CD4-positive, alpha-beta T cell treated with Interleukin-4 for 4 hours (primary cell): ENCODE measurements around the gene IFNB1.

ENCODE experiments used
- DNase-seq: peaks from one replicate; pipeline ENCODE4 v3.0.0-alpha.2; 2020

The IFNB1 gene

DNA sequence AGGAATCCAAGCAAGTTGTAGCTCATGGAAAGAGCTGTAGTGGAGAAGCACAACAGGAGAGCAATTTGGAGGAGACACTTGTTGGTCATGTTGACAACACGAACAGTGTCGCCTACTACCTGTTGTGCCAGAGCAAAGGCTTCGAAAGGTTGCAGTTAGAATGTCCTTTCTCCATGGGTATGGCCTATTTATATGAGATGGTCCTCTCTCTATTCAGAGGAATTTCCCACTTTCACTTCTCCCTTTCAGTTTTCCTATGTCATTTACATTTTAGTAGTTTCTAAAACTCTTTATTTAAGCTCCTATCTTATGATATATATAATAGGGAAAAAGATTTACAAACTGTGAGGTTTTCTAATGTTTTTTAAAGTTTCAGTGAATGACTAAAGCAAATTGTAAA lies at the start of gene IFNB1:
Gene IFNB1 (minus strand): TSS at position 162 of the 400 bp plus-strand sequence. CDS start 73 bp downstream, at position 89.
- DNase-seq = no peak

DNA sequence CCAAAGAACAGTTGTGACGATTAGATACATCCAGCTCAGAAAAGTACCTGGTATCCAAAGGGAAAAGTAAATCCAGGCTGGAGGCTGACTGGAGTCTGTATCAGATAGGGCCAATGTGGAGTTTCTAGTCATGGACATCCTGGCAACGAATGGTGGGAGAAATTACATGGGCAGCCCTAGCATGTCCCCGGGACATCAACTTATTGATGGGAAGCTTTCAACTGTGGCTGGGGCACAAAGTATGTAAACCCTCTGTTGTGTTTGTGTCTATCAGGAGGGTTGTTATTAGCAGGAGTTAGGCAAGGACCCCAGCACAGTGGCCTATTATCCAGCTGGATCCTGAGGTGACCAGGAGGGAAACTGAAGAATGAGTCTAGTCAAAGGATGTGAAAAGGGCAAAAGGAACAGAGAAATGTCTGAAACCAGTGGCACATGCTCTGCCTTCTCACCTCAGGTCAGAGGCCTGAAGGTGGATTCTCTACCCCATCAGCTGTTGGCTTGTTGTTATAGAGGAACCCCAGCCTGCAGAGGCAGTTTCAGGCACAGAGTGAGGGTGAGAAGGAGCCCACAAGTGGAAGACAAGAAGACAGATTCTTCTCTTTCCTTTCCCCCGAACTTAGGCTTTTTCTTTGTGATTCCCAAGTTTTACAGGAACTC lies 44.0 kb upstream of the IFNB1 start:
- no peak for DNase-seq

DNA sequence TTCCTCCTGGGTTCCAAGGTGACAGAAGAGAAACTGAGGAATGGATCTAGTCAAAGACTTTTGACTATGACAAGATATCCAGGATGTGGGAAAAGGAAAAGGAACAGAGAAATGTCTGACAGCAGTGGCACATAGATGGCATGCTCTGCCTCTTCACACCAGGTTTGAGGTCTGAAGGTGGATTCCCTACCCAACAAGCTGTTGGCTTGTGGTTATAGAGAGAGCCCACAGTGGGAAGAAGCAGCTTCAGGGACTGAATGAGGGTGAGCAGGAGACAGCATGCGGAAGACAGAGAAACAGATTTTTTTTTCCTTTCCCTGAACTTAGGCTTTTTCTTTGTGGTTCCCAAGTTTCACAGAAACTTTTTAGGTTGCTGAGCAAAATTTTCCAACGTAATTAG lies 43.3 kb upstream of the IFNB1 start:
- DNase-seq = no peak

DNA sequence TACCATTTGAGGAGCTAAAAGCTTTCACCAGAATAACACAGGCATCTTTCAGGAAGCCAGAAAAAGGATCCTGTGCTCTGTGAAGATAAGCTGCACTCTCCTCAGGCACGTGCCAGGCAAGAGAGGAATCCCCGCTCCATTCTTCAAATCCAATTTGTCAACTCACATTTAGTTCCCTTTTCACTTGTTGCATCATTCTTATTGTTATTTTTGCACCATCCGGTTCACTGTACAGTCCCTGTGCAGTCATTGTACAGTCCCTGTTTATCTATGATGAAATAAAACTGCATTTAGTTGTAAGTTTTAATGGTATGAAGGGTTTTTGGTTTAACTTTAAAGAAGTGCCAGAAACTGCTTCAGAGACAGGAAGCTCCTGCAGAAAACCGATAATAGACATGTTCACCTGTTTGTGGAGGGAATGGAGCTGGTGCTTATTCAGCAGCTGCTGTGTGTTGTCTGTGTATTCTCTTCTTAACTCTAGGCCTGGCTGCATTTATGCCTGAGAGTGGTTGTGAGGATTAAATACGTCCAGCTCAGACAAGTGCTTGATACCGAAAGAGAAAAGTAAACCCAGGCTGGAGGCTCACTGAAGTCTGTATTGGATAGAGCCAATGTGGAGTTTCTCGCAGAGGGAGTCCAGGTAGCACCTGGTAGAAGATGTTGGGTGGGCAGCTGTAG lies 41.5 kb upstream of the IFNB1 start:
- DNase-seq = no peak

DNA sequence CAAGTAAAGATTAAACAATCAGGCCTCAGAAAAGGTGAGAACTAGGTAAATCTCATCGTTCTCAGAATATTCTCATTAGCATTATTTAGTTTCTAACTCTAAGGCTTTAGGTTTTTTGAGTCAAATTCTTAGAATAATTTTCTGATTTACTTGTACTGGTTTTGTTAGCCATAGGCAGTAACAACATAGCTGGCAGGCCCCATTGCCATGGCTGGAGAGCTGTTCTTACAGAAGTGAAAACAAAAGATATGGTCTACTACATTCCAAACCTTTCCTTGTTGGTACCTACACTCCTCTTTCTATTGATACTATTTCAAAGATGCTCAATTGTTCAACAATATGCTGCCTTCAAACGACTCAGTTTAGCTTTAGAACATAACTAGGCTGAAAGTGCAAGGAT lies 36.6 kb upstream of the IFNB1 start:
- no peak for DNase-seq

DNA sequence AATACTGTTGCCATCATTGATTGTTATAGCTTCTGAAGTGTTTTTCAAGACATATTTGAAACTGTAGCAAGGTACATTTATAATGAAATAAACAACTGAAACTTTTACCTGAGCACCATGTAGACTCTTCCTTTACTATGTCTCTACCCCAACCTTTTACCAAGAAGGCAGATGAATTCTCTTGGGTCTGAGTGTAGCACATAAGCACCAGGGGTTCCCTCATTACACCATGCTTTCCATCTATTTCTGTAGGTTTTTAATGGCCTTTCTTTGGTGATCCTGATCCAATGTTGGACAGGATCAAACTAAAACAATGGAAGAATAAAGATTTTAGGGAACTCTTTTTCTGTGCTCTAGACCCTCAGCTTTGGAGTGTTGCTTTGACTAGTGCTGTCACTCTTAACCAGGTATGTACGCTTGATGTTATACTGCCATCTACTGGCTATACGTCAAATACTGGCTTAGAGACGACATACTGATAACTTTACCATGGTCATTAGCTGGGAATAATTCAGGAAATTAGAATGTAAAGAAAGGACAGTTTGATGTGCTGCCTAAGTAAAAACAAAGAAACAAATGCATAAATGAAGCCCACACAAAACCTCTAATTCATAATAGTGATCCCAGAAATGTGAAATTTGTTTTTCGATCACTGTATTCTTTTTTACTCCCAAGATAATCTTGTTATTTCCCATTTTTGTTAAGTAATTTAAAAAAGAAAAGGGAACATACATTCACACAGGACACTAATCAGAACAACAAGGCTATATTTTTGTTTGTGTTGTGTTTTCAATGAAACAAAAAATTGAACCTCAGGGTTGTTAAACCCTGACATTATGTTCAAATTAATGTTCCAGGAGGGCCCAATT lies 33.2 kb upstream of the IFNB1 start:
- peak; percentile 78 for DNase-seq

DNA sequence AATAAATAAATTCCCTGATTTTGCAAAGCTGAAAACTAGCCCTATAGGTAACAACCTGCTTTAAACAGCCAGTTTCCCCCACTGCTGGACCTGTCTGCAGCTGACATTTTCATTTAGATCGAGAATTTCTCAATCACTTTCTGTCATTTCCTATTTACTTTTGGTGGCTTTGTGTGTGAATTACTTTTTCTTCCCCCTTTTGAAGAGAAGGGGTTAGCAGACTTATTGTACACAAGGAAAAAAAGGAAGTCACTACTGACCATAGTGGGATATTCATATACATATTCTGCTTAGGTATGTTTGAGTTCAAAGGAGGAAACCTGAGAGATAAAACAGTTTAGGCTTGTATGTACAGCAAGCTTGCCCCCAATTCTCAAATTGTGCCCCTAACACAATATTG lies 27.0 kb upstream of the IFNB1 start:
- DNase-seq = no peak

DNA sequence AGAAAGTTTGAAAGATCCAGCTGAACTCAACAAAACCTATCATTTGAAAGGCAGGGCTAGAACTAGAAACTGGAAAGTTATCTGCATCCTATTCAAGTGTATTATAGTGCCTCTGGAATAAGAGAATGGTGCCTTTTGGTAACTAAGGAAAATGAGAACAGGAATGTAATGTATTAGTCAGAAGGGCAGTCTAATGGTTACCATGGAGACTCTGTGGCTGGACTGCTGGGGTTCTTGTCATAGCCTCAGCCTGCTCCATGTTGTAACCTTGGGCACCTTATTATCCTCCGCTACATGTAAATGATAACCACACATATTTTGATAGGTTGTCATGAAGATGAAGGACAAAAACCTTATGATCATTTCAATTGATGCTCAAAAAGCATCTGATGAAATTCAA lies 24.6 kb upstream of the IFNB1 start:
- no peak for DNase-seq

DNA sequence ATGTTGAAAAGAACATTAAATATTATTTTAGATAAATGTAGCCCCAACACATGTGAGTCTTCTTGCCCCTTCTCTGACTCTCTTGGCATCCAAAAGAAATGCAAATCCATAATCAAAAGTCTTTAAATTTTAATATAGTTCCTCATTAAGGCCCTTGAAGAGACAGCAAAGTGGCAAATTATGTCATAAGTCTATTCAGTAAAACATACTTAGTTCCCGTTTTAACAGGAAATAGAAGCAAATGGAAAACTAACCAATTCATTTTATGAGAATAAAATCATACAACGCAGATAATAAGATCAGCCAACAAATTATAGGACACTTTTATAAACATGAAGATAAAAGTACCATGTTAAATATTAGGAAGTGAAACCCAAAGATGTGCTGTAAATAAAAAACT lies 20.1 kb upstream of the IFNB1 start:
- DNase-seq = no peak

DNA sequence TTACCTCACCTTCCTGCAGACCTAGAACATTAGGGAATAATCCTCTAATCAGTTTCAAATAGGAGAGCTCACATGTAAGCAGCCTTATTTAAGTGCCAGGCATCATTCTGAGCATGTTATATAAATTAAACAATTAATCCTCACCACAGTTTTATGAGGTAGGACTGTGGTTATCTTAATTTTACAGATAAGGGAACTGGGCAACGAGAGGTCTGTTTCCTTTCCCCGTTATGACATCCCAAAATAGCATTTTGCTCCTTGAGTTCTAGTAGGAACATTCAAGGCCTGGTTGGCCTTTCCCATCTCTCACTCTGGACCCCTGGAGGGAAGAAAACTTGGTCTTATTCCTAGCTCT lies 19.1 kb upstream of the IFNB1 start:
- no peak for DNase-seq

DNA sequence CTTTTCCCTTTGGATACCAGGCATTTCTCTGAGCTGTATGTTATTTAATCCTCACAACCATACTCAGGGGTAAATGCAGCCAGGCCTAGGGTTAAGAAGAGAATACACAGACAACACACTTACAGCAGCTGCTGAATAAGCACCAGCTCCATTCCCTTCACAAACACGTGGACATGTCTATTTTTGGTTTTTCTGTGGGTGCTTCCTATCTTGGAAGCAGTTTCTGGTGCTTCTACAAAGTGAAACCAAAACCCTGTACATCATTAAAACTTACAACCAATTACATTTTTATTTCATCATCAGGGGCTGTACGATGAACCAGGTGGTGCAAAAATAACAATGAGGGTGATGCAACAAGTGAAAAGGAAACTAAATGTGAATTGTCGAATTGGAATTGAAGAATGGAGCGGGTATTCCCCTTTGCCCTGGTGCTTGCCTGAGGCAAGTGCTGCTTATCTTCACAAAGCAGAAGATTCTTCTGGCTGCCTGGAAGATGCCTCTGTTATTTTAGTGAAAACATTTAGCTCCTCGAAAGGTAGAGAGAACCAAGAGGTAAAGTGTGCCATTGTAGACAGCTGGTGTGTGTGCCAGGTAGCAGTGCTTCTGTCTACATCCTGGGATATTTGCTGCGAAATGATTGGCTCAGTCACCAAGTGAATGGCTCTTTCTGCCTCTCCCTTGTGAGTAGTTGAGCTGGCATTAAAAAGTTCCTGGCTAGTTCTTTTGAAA lies 18.6 kb upstream of the IFNB1 start:
- peak; percentile 66 for DNase-seq

DNA sequence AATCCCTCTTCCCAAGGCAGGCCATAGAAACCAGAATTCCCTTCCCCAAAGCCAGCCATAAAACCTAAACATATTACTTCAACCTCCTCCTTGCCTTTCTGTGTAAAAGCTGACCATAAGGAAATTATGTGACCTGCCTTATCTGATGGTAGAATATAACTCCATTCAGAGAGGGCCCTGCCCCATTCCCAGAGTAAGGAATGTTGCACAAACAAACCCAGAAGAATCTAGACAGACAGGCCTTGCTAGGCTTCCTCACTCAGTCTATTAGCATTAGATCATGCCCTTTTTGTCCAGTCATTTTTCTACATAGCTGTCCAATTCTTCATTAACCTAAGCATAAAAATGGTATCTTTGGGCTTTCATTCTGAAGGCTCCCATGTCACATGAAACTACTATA lies 17.8 kb upstream of the IFNB1 start:
- DNase-seq = no peak

DNA sequence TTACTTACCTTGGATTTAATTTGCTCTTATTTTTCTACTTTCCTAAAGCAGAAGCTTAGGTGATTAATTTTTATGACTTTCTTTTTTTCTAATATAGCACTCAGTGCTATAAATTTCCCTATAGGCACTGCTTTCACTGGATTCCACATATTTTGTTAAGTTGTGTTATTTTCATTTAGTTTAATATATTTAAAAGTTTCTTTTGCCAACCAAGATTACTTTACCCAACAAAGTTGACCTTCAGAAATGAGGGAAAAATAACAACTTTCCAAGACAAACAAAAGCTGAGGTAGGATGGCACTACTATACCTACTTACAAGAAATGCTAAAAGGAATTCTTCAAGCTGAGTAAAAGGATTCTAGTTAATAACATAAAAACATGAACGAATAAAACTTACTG lies 8.8 kb upstream of the IFNB1 start:
- DNase-seq = no peak

DNA sequence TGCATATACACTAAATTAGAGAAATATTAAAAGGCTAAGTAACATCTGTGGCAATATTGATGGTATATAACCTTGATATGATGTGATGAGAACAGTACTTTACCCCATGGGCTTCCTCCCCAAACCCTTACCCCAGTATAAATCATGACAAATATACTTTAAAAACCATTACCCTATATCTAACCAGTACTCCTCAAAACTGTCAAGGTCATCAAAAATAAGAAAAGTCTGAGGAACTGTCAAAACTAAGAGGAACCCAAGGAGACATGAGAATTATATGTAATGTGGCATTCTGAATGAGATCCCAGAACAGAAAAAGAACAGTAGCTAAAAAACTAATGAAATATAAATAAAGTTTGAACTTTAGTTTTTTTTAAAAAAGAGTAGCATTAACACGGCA lies 7.3 kb upstream of the IFNB1 start:
- DNase-seq = no peak

DNA sequence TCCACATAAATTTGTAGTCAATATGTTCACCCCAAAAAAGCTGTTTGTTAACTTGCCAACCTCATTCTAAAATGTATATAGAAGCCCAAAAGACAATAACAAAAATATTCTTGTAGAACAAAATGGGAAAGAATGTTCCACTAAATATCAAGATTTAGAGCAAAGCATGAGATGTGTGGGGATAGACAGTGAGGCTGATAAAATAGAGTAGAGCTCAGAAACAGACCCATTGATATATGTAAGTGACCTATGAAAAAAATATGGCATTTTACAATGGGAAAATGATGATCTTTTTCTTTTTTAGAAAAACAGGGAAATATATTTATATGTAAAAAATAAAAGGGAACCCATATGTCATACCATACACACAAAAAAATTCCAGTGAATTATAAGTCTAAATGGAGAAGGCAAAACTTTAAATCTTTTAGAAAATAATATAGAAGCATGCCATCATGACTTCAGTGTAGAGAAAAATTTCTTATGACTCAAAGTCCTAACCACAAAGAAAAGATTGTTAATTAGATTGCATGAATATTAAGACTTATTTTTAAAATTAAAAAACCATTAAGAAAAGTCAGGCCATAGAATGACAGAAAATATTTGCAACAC lies 6.6 kb upstream of the IFNB1 start:
- DNase-seq = no peak

DNA sequence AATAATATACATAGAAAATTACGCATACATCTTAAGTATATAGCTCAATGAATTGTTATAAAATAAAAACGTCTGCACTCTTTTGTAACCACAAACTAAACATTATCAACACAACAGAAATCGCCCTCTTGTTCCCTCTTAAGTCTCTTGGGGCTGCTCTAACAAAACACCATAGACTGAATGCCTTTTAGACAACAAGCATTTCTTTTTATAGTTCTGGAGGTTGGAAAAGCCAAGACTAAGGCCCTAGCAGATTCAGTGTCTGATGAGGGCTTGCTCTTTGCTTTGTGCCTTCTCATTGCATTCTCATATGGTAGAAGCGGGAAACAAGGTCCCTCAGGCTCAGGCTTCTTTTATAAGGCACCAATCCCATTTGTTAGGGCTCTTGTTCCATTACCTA lies 4.9 kb upstream of the IFNB1 start:
- no peak for DNase-seq

DNA sequence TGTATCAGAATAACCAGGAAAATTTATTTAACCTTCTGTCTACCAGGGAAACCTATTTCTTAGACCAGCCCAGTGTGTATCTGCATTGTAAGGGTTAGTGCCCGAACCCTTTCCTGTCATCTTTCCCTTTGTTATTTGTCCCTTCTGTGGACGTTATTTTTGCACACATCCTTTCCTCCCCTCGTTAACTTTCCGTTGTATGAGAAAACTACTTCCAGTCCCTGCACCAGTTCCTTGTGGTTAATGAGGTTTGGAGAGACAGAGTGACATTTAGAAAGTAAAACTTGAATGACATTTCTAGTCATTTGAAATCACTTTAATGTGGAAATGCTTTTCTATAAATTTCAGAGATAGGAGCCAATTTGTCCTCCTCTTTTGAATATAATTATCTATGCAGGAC lies 4.3 kb upstream of the IFNB1 start:
- DNase-seq = no peak

DNA sequence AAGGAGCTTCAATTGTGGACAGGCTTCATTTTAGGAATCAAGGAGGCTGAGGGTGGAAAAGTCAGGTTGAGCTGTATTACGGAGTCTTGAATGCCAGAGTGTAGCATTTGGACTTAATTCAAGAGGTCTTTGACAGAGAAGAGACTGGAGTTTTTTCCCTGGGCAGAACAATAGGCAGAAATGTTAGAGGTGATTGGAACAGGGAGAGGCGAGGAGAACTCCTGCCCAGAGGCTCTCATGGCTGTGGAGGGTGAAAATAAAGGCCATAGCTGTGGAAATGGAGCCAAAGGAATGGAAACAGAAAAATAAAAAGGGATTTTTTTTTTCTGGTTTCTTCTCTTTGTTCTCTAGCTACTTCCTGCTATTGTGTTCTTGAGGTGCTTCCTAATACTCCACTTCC lies 3.7 kb upstream of the IFNB1 start:
- DNase-seq = no peak

DNA sequence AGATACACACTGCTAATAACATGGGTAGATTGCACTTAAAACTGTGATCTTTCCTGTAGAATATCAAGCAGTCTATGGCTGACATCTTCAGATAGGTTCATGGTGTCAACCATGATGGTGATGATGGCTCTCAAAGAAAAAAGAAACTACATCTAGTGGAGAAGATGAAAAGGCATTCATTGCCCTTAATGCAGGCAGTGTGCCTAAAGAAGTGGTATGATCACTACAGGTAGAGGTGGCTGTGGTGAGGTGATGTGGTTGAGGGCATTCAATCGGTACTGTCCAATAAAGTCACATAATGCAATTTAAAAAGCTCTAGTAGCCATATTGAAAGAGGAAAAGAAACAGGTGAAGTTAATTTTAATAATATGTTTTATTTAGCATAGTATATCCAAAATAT lies 3.1 kb upstream of the IFNB1 start:
- DNase-seq = no peak

DNA sequence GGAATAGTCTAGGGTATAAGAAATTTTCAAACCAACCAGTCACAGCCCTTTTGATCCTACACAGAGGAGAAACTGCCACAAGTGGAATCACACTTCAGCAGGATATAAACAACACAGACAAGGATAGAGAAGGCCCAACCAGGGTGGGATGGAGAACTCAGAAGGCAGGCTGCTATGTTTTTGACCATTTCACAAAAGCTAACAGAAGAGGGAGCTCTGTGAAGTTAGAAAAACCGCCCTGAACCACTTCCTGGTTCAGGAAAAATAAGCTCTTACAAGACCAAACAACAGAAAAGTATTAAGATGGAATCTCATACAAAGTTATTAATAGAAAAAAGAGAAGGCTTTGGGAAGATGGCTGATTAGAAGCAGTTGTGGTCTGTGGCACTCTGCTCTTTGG lies 960 bp upstream of the IFNB1 start:
- DNase-seq = peak; percentile 28

DNA sequence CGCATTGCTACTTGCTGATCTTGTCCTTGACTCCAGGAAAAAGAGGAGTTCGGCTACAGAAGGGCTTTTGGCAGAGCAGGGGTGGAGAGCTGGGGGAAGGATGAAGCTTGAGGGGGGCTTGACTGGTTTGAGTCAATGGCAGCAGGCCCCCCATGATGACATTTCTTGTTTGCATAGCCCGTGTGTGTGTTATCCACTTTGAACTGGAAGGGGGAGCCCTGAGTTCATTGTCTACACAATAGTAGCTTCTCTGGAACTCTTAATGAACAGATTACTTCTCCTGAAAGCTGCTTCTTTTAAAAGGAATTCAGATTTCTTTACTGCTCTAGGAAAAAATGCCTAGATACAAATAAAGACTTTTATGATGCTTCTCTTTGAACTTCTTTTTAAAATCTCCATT lies 2.3 kb downstream of the IFNB1 start:
- DNase-seq = no peak

DNA sequence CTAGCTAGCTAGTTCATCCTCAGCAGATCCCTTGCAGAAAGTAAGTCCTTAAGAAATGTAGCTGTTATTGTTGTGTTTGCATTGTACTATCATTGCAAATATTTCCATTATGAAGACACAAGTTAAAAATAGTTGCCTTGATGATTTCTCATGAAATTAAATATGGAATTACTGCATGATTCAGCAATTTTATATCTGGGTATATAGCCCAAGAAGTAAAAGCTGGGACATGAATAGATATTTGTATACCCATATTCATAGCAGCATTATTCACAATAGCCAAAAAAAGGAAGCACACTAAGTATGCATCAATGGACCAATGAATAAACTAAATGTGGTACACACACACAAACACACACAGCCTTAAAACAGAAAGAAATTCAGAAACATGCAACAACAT lies 6.8 kb downstream of the IFNB1 start:
- no peak for DNase-seq

DNA sequence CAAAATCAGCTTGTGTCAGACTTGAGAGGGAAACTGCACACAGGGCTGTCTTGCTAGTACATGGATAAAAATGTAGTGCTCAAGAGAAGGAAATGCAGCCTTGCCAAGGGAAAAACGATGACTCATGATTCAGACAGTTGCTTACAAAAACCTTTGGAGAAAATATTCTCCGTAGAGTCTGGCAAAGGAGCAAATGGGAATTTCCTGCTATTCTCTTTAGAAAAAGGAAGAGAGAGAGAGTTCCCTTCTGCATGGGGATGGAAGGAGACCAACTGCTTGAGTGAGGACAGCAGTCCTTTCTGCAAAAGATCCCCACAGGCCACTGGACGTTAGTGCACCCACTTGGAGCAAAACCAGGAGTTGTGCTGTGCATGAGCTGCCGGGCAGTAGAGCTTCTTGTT lies 7.6 kb downstream of the IFNB1 start:
- no peak for DNase-seq
